Measurements from ENCODE around the gene AOPEP. TPM values are rescaled to one million over a fixed set of nuclear protein-coding genes. Genes with fewer than 3 reads are reported as not detected.

AOPEP gene
- polyA plus RNA-seq, 1 experiment, result 40.0 TPM

DNA sequence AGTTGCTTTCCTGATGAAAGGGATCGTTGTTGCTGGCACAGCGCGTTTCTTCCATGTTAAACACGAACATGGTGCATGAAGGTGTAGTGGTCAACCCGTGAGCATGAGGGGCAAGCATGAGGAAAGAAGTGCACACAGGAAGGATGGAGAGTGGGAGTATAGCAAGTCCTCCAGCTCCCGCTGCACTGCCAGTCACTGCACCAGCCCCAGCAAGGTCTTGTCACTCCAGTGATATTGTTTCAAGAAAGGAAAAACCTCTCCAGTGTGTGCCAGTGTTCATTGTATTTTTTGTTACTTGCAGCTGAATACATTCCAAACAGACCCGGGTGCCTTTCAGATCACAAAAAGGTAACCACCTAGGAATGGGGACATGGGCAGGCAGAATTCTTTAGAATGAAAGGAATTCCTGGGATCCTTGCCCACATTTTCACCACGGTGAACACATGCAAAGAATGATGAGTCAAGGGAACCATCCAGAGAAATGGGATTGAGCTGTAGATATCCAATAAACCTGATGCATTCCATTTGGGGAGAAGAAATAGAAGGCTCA is 186.3 kb downstream of the AOPEP start:
- TF ChIP-seq, protein P1, sequence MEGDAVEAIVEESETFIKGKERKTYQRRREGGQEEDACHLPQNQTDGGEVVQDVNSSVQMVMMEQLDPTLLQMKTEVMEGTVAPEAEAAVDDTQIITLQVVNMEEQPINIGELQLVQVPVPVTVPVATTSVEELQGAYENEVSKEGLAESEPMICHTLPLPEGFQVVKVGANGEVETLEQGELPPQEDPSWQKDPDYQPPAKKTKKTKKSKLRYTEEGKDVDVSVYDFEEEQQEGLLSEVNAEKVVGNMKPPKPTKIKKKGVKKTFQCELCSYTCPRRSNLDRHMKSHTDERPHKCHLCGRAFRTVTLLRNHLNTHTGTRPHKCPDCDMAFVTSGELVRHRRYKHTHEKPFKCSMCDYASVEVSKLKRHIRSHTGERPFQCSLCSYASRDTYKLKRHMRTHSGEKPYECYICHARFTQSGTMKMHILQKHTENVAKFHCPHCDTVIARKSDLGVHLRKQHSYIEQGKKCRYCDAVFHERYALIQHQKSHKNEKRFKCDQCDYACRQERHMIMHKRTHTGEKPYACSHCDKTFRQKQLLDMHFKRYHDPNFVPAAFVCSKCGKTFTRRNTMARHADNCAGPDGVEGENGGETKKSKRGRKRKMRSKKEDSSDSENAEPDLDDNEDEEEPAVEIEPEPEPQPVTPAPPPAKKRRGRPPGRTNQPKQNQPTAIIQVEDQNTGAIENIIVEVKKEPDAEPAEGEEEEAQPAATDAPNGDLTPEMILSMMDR (IDR thresholded peaks at IDR 0.05; ENCODE audit: low read depth, low read length), result no peak
- Histone ChIP-seq H3K27ac (ENCODE audit: low read depth, low read length) (peak overlapping the region; percentile 69), H3K27me3 (ENCODE audit: control insufficient read depth, insufficient read depth, low read length) (no peaks in the 10 kb centered on the region), H3K4me3 (ENCODE audit: low read depth, low read length) (no peak overlapping the region), H3K9me3 (ENCODE audit: control insufficient read depth, insufficient read depth, low read length) (peaks cover 10% of the 10 kb centered on the region; the same call in 1 of the 2 replicates)
- peak; percentile 63 for DNase-seq (ENCODE audit: low read depth, low spot score)
- POLR2A ChIA-PET, result interaction anchor here (1.0 to 1.9 kb wide), 6 partner anchors 9 to 231 kb away, joined by 3 to 9 read pairs (median 3); no protein-coding TSS in a partner anchor
- CTCF ChIA-PET, result interaction anchor here (0.9 to 1.8 kb wide), 2 partner anchors 207 to 215 kb away, joined by 4 to 5 read pairs; no protein-coding TSS in a partner anchor

DNA sequence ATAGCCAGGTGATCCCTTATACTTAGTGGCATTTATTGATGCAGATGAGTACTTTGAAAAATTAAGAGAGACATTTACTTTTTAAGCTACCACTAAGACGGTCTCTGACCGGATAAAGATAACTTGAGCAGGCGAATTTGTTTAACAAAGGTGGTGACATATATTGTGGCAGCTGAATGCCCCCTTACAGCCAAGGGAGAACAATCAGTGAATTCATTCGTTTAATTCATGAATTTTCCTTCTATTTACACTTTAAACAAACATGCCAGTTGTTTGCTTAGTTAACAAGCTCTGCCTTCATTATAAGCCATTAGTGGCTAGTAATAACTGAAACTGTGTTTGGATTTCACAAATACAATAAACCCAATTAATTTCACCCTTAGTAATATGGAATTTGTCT is 187.1 kb downstream of the AOPEP start:
- ChIA-PET POLR2A (interaction anchor here (0.7 to 1.9 kb wide), 9 partner anchors 9 to 539 kb away, joined by 3 to 9 read pairs (median 3); a partner anchor contains a TSS), CTCF (interaction anchor here (0.7 to 1.8 kb wide), 2 partner anchors 214 to 232 kb away, joined by 3 to 5 read pairs; no protein-coding TSS in a partner anchor)
- TF ChIP-seq, protein P1 (IDR thresholded peaks at IDR 0.05; ENCODE audit: low read depth, low read length), result no peak
- no peaks in the 10 kb centered on the region for H3K27me3 ChIP-seq (ENCODE audit: control insufficient read depth, insufficient read depth, low read length)
- no peak overlapping the region for H3K4me3 ChIP-seq (ENCODE audit: low read depth, low read length)
- no peak for DNase-seq (ENCODE audit: low read depth, low spot score)
- H3K9me3 ChIP-seq (ENCODE audit: control insufficient read depth, insufficient read depth, low read length), result peaks cover 10% of the 10 kb centered on the region; the same call in 1 of the 2 replicates
- H3K27ac ChIP-seq (ENCODE audit: low read depth, low read length), result no peak overlapping the region

DNA sequence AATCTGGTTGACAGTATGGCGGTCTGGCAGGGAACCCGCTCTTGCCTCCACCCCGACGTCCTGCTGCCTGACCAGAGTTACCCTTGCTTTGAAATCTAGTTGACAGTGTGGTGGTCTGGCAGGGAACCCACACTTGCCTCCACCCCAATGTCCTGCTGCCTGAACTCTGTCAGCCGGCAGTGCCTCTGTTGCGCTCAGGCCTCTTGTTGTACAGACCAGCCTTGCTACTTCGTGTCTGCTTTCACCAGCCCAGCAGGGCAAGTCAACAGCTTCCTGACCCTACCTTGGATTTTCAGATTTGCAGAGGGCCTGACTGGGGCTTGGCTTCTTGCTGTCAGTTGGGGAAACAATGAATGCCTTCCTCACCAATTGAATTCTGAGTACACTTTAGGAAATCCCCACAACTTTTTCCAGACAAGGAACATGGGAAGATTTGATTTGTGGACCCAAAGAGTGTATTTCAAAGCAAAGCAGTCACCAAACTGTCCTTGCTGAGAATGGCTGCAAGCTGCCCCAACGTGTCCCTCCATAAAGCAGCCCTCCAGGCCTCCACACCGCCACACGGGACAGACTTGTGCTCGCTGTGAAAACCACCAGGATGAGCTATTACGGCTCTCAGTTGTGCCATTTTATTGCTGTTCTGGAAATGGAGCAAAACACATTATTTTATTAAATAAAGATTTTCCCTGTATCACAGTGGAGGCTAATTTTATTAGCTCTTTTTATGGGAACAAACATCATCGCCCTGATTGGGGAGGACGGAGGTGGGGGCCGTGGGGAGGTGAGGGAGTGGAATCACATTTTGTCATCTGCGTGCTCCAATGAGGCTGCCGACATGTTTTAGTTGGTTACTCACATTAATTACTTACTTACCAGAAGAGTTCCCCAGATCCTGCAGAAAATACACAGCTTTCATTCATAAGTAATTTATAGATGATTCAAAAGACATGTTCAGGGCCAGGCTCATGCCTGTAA is 189.3 kb downstream of the AOPEP start:
- ChIA-PET CTCF (no interaction called here), POLR2A (interaction anchor here (1.0 kb wide), 1 partner anchor 12 kb away, joined by 3 read pairs; no protein-coding TSS in a partner anchor)
- no peak overlapping the region for H3K27ac ChIP-seq (ENCODE audit: low read depth, low read length)
- DNase-seq (ENCODE audit: low read depth, low spot score), result no peak
- no peak overlapping the region for H3K4me3 ChIP-seq (ENCODE audit: low read depth, low read length)
- H3K9me3 ChIP-seq (ENCODE audit: control insufficient read depth, insufficient read depth, low read length), result peaks cover 10% of the 10 kb centered on the region; the same call in 1 of the 2 replicates
- TF ChIP-seq, protein P1 (IDR thresholded peaks at IDR 0.05; ENCODE audit: low read depth, low read length), result no peak
- no peaks in the 10 kb centered on the region for H3K27me3 ChIP-seq (ENCODE audit: control insufficient read depth, insufficient read depth, low read length)

DNA sequence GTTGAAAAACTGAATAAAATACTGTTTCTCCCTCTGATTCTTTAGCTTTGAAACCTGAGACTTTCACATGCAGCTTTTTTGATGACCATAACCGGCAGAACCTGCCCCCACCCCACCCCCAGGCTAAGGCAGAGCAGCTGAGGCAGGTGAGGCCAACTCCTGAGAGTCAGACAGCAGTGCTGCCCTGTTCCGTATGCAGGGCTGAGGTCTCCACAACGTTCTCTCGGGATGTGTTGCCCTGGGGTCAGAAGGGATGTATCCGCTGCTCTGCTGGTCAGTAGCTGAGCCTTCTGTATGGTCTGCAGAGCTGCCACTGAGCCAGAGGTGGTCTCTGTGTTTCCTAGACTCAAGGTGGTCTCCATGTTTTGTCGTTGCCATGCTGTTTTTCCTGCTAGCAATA is 190.5 kb downstream of the AOPEP start:
- no peak overlapping the region for H3K4me3 ChIP-seq (ENCODE audit: low read depth, low read length)
- DNase-seq (ENCODE audit: low read depth, low spot score), result no peak
- H3K27me3 ChIP-seq (ENCODE audit: control insufficient read depth, insufficient read depth, low read length), result no peaks in the 10 kb centered on the region
- no peak overlapping the region for H3K27ac ChIP-seq (ENCODE audit: low read depth, low read length)
- H3K9me3 ChIP-seq (ENCODE audit: control insufficient read depth, insufficient read depth, low read length), result peaks cover 8% of the 10 kb centered on the region; the same call in 1 of the 2 replicates
- ChIA-PET CTCF (interaction anchor here (0.9 to 1.2 kb wide), 2 partner anchors 211 to 214 kb away, joined by 3 read pairs; no protein-coding TSS in a partner anchor), POLR2A (no interaction called here)
- TF ChIP-seq, protein P1 (IDR thresholded peaks at IDR 0.05; ENCODE audit: low read depth, low read length), result no peak
